NCI-H446 (cell line): Measurements from ENCODE around the gene NEMP1.
"Not testable (repeated sequence)": the region's sequence is repeated elsewhere in the genome, so short reads cannot be mapped to it uniquely, and the experiment has no call there.

Source experiments
- DNase-seq, 2 experiments: peaks; one replicate each; lab custom pipeline; 2025; lab: John Stamatoyannopoulos, UW

NEMP1 gene

GRCh38 chr12:57091638-57092528, 13.3 kb upstream of the NEMP1 start:
- DNase-seq: no peak

- DNase-seq: no peak
Measured at GRCh38 chr12:57090924-57091637, 12.5 kb upstream of the NEMP1 start.

GRCh38 chr12:57090490-57090889, 11.9 kb upstream of the NEMP1 start:
- no peak for DNase-seq

- DNase-seq: peak in 1 of 2 experiments; percentile 21
Measured at GRCh38 chr12:57089271-57090245, 11.0 kb upstream of the NEMP1 start.

- DNase-seq: peak; percentile 35 to 92
Measured at GRCh38 chr12:57088354-57089270, 10.0 kb upstream of the NEMP1 start, which contains the start of gene NAB2. NAB2 (plus strand) TSS chr12:57089114; CDS start chr12:57089272, 158 bp downstream.

- DNase-seq: no peak
Measured at GRCh38 chr12:57087691-57088353, 9.2 kb upstream of the NEMP1 start.

GRCh38 chr12:57087010-57087690, 8.6 kb upstream of the NEMP1 start:
- DNase-seq: no peak

GRCh38 chr12:57086493-57087009, 8.0 kb upstream of the NEMP1 start:
- no peak for DNase-seq

- DNase-seq: no peak
Measured at GRCh38 chr12:57085999-57086492, 7.5 kb upstream of the NEMP1 start.

- no peak for DNase-seq
Measured at GRCh38 chr12:57080855-57081254, 2.3 kb upstream of the NEMP1 start.

GRCh38 chr12:57079821-57080220, 1.2 kb upstream of the NEMP1 start:
- no peak for DNase-seq

- not testable (repeated sequence) for DNase-seq
Measured at GRCh38 chr12:57073566-57074450, 4.8 kb downstream of the NEMP1 start.

- no peak for DNase-seq
Measured at GRCh38 chr12:57072661-57073060, 5.9 kb downstream of the NEMP1 start.

- peak; percentile 26 to 67 for DNase-seq
Measured at GRCh38 chr12:57069523-57069922, 9.1 kb downstream of the NEMP1 start.

GRCh38 chr12:57066245-57066644, 12.3 kb downstream of the NEMP1 start:
- DNase-seq: no peak

GRCh38 chr12:57063991-57064685, 14.5 kb downstream of the NEMP1 start:
- DNase-seq: no peak

GRCh38 chr12:57058454-57058853, 20.1 kb downstream of the NEMP1 start:
- DNase-seq: no peak
